GM18867 (cell line): ENCODE measurements around the gene BNC2.
A peak's percentile ranks its signal among the peaks of the same experiment; 100 is the strongest.
"Not testable (repeated sequence)": the region's sequence is repeated elsewhere in the genome, so short reads cannot be mapped to it uniquely, and the experiment has no call there.

Experiments used
- ATAC-seq: cut with Tn5 transposase; IDR thresholded peaks from one replicate; pipeline ENCODE4 v1.9.1; 2021; ENCODE audit warnings: mild to moderate bottlenecking, moderate library complexity; ENCODE audit not compliant: unreplicated experiment

Gene BNC2

GRCh38 chr9:16475257-16475656 lies 395.2 kb downstream of the BNC2 start:
- ATAC-seq, result no peak

- ATAC-seq, result no peak
These were observed 401.3 kb downstream of the BNC2 start for GRCh38 chr9:16469184-16469583.

- ATAC-seq, result no peak
These were observed 408.6 kb downstream of the BNC2 start for GRCh38 chr9:16461851-16462250.

GRCh38 chr9:16461137-16461840 lies 409.2 kb downstream of the BNC2 start:
- peak; percentile 46 for ATAC-seq

- no peak for ATAC-seq
These were observed 409.8 kb downstream of the BNC2 start for GRCh38 chr9:16460696-16461095.

GRCh38 chr9:16459421-16460148 lies 410.9 kb downstream of the BNC2 start:
- ATAC-seq, result peak; percentile 51

- peak; percentile 78 for ATAC-seq
These were observed 411.6 kb downstream of the BNC2 start for GRCh38 chr9:16458696-16459420.

- ATAC-seq, result no peak
These were observed 414.6 kb downstream of the BNC2 start for GRCh38 chr9:16455842-16456241.

GRCh38 chr9:16453390-16453789 lies 417.1 kb downstream of the BNC2 start:
- no peak for ATAC-seq

GRCh38 chr9:16450578-16450977 lies 419.9 kb downstream of the BNC2 start:
- ATAC-seq, result peak; percentile 59

GRCh38 chr9:16450043-16450442 lies 420.4 kb downstream of the BNC2 start:
- no peak for ATAC-seq

GRCh38 chr9:16449076-16449730 lies 421.3 kb downstream of the BNC2 start:
- ATAC-seq, result no peak

GRCh38 chr9:16447946-16448345 lies 422.5 kb downstream of the BNC2 start:
- ATAC-seq, result no peak

- no peak for ATAC-seq
These were observed 423.8 kb downstream of the BNC2 start for GRCh38 chr9:16446636-16447035.

GRCh38 chr9:16445141-16445920 lies 425.1 kb downstream of the BNC2 start:
- no peak for ATAC-seq

- no peak for ATAC-seq
These were observed 427.8 kb downstream of the BNC2 start for GRCh38 chr9:16442622-16443021.

GRCh38 chr9:16441791-16442190 lies 428.7 kb downstream of the BNC2 start:
- ATAC-seq, result no peak

- ATAC-seq, result not testable (repeated sequence)
These were observed 431.6 kb downstream of the BNC2 start for GRCh38 chr9:16438831-16439230.

GRCh38 chr9:16436545-16436944 lies 433.9 kb downstream of the BNC2 start:
- no peak for ATAC-seq

- no peak for ATAC-seq
These were observed 435.9 kb downstream of the BNC2 start for GRCh38 chr9:16434526-16434925.
